HG02885 (cell line): Measurements from ENCODE around the gene IQCF5.
"Not testable (repeated sequence)": the region's sequence is repeated elsewhere in the genome, so short reads cannot be mapped to it uniquely, and the experiment has no call there.

Source experiments
- ATAC-seq: cut with Tn5 transposase; IDR thresholded peaks from one replicate; pipeline ENCODE4 v1.9.1; 2021; ENCODE audit warnings: mild to moderate bottlenecking; ENCODE audit not compliant: unreplicated experiment, poor library complexity

Gene IQCF5

GRCh38 chr3:51873253-51873766, 2.1 kb downstream of the IQCF5 start:
- ATAC-seq = no peak

GRCh38 chr3:51869304-51869703, 6.1 kb downstream of the IQCF5 start:
- no peak for ATAC-seq

GRCh38 chr3:51868896-51869295, 6.5 kb downstream of the IQCF5 start:
- ATAC-seq = not testable (repeated sequence)

- ATAC-seq = no peak
Observed at GRCh38 chr3:51862886-51863285, 12.5 kb downstream of the IQCF5 start.

- no peak for ATAC-seq
Observed at GRCh38 chr3:51860703-51861665, 14.4 kb downstream of the IQCF5 start, which contains the start of gene IQCF2. IQCF2 (plus strand) TSS chr3:51861615; CDS start chr3:51861667, 52 bp downstream.

- ATAC-seq = not testable (repeated sequence)
Observed at GRCh38 chr3:51855411-51855810, 20.0 kb downstream of the IQCF5 start.

- no peak for ATAC-seq
Observed at GRCh38 chr3:51845129-51845528, 30.3 kb downstream of the IQCF5 start.

GRCh38 chr3:51836606-51837005, 38.8 kb downstream of the IQCF5 start:
- no peak for ATAC-seq

GRCh38 chr3:51830836-51831385, 44.5 kb downstream of the IQCF5 start:
- no peak for ATAC-seq

- no peak for ATAC-seq
Observed at GRCh38 chr3:51830345-51830744, 45.1 kb downstream of the IQCF5 start.

- no peak for ATAC-seq
Observed at GRCh38 chr3:51828297-51828696, 47.1 kb downstream of the IQCF5 start.
